Esophagus squamous epithelium (tissue), 5 donors: ENCODE data around the gene FBXO42. TPM values are rescaled to one million over a fixed set of nuclear protein-coding genes. Genes with fewer than 3 reads are reported as not detected.
A peak's percentile ranks its signal among the peaks of the same experiment; 100 is the strongest.

ENCODE experiments used
- DNase-seq: peaks from one replicate; lab custom pipeline; 2025; lab: John Stamatoyannopoulos, UW
- H3K27ac ChIP-seq, 4 donors: fragments of 200-600 bp; sonication (generic); one replicate each; pipeline ENCODE4 v1.5.1; 2016 to 2019; ENCODE audit warnings: mild to moderate bottlenecking in 1 of 4
- H3K27me3 ChIP-seq, 4 donors: fragments of 200-600 bp; sonication (generic); 1 replicate in 3 of 4; 2 replicates in 1 of 4; pipeline versions ENCODE4 v1.5.1 to v1.6.0; 2017 to 2021; ENCODE audit warnings: antibody characterized with exemption in 1 of 4
- H3K36me3 ChIP-seq, 3 donors: fragments of 200-600 bp; sonication (generic); one replicate each; pipeline ENCODE4 v1.5.1; 2016 to 2019
- H3K4me1 ChIP-seq, 3 donors: fragments of 200-600 bp; sonication (generic); one replicate each; pipeline ENCODE4 v1.5.1; 2017 to 2019
- H3K4me3 ChIP-seq, 4 donors: fragments of 200-600 bp; sonication (generic); 1 replicate in 3 of 4; 2 replicates in 1 of 4; pipeline ENCODE4 v1.5.1; 2016 to 2019; ENCODE audit warnings: mild to moderate bottlenecking in 2 of 4, moderate library complexity in 1 of 4
- H3K9me3 ChIP-seq, 3 donors: fragments of 200-600 bp; sonication (generic); one replicate each; pipeline ENCODE4 v1.5.1; 2016 to 2019
- CTCF ChIP-seq, 6 experiments: fragments of 450-650 bp in 4 of 6; fragments of 200-600 bp in 2 of 6; sonication (generic) in 2 of 6; IDR thresholded peaks; one replicate each; pipeline ENCODE4 v1.5.1; 2016 to 2019; ENCODE audit warnings: antibody characterized with exemption in 6 of 6, mild to moderate bottlenecking in 4 of 6, moderate library complexity in 4 of 6
- POLR2A ChIP-seq, 4 donors: fragments of 450-650 bp; IDR thresholded peaks; one replicate each; pipeline ENCODE4 v1.6.1; 2017; ENCODE audit warnings: antibody characterized with exemption in 4 of 4, mild to moderate bottlenecking in 4 of 4, moderate library complexity in 3 of 4
- WGBS, 2 donors: methylation state at CpG; one replicate each; pipeline ENCODE4 v1.1.5; 2018; 5-methylcytosine and 5-hydroxymethylcytosine counted together
- intact Hi-C: fragments of 100-400 bp; cut with DNase I; formaldehyde crosslinking; loops from one replicate; pipeline ENCODE4 v1.15.0; 2022
- total RNA-seq, 4 donors: library from RNA; depleted of rRNA; stranded (reverse); fragments of >200 nt; gene quantifications; one replicate each; pipeline ENCODE4 v1.1.0, GENCODE V29; 2016
- donor health status: DM: yes; HTN: yes; CAD: no.

Gene FBXO42
- total RNA-seq, 4 donors from 2014 or later: 15.9 to 29.0 (median 20.2) TPM

GRCh38 chr1:16321176-16321867, 31.0 kb downstream of the FBXO42 start:
- no peak overlapping the region for H3K4me3 ChIP-seq
- peaks cover 14 to 98% (median 55%) of the 10 kb centered on the region in 3 donors for H3K4me1 ChIP-seq
- DNase-seq: no peak
- no peaks in the 10 kb centered on the region for H3K27me3 ChIP-seq
- peaks cover 0 to 10% (median 0%) of the 10 kb centered on the region in 3 donors for H3K36me3 ChIP-seq
- no peak for TF ChIP-seq POLR2A (IDR thresholded peaks at IDR 0.05)
- TF ChIP-seq CTCF (IDR thresholded peaks at IDR 0.05): no peak
- H3K27ac ChIP-seq: peak overlapping the region; percentile 25 to 57 (median 34)
- H3K9me3 ChIP-seq: no peaks in the 10 kb centered on the region
- intact Hi-C loops: no loop called here
- 31 to 38% methylated on average over 4 of the region's 4 CpGs for WGBS, 2 donors

- Histone ChIP-seq H3K27me3 (no peaks in the 10 kb centered on the region), H3K4me1 (peaks cover 14 to 94% (median 49%) of the 10 kb centered on the region in 3 donors), H3K4me3 (no peak overlapping the region), H3K9me3 (no peaks in the 10 kb centered on the region), H3K27ac (peak overlapping the region in 1 of 4 donors; percentile 5), H3K36me3 (peaks cover 0 to 25% (median 8%) of the 10 kb centered on the region in 3 donors)
- TF ChIP-seq CTCF (IDR thresholded peaks at IDR 0.05): no peak
- TF ChIP-seq POLR2A (IDR thresholded peaks at IDR 0.05): no peak
- no peak for DNase-seq
- WGBS, 2 donors: 56 to 88% methylated on average over 3 of the region's 3 CpGs
- intact Hi-C loops: no loop called here
Measured at GRCh38 chr1:16318555-16318954, 33.7 kb downstream of the FBXO42 start.

GRCh38 chr1:16315437-16315836, 36.8 kb downstream of the FBXO42 start:
- WGBS, 2 donors: 24 to 38% methylated on average over 4 of the region's 4 CpGs
- H3K27me3 ChIP-seq: no peaks in the 10 kb centered on the region
- TF ChIP-seq CTCF (IDR thresholded peaks at IDR 0.05) (no peak), POLR2A (IDR thresholded peaks at IDR 0.05) (no peak)
- no peaks in the 10 kb centered on the region for H3K9me3 ChIP-seq
- peak overlapping the region in 2 of 4 donors; percentile 49 to 62 for H3K27ac ChIP-seq
- H3K4me3 ChIP-seq: no peak overlapping the region
- peaks cover 0 to 57% (median 8%) of the 10 kb centered on the region in 3 donors for H3K36me3 ChIP-seq
- intact Hi-C loops: no loop called here
- DNase-seq: no peak
- peaks cover 10 to 62% (median 32%) of the 10 kb centered on the region in 3 donors for H3K4me1 ChIP-seq

GRCh38 chr1:16307222-16307621, 45.1 kb downstream of the FBXO42 start:
- WGBS, 2 donors: 94 to 97% methylated on average over 2 to 3 of the region's 3 CpGs
- no peak for DNase-seq
- no peak for TF ChIP-seq CTCF (IDR thresholded peaks at IDR 0.05)
- TF ChIP-seq POLR2A (IDR thresholded peaks at IDR 0.05): no peak
- Histone ChIP-seq H3K36me3 (peaks cover 9 to 100% (median 34%) of the 10 kb centered on the region in 3 donors), H3K9me3 (no peaks in the 10 kb centered on the region), H3K4me3 (no peak overlapping the region), H3K27ac (no peak overlapping the region), H3K27me3 (no peaks in the 10 kb centered on the region), H3K4me1 (peaks cover 0 to 2% (median 0%) of the 10 kb centered on the region in 3 donors)
- intact Hi-C loops: no loop called here
